NCI-H146 (cell line): ENCODE measurements around the gene CNP.
A peak's percentile ranks its signal among the peaks of the same experiment; 100 is the strongest.
"Not testable (repeated sequence)": the region's sequence is repeated elsewhere in the genome, so short reads cannot be mapped to it uniquely, and the experiment has no call there.

Experiments
- DNase-seq: peaks from one replicate; lab custom pipeline; 2025; lab: John Stamatoyannopoulos, UW

CNP gene

DNA sequence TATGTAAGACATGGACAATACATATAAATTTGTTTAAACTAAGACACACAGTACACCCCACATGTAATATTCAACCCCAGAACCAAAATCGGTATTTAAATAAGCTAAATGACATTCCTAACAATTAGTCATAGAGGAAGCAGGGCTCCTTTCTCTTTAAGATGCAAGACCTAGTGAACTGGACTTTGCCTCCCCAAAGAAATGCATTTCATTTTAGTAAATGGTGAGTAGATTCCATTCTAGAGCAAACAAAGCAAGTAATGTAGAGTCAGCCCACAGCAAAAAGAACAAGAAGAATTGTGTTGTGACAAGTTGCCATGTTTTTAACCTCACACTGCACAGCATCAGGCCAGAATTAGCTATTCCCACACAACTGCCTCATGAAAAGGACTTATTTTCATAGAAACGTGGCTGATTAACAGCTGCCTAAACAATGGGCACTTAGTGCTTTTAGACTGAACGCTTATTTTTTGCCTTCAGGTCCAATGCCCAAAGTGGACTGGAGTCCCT lies 36.3 kb downstream of the CNP start:
- no peak for DNase-seq

GRCh38 chr17:42005166-42005565 lies 38.6 kb downstream of the CNP start:
- DNase-seq = no peak

GRCh38 chr17:42009170-42009569 lies 42.6 kb downstream of the CNP start:
- no peak for DNase-seq

GRCh38 chr17:42010266-42010680 lies 43.7 kb downstream of the CNP start:
- DNase-seq = not testable (repeated sequence)

DNA sequence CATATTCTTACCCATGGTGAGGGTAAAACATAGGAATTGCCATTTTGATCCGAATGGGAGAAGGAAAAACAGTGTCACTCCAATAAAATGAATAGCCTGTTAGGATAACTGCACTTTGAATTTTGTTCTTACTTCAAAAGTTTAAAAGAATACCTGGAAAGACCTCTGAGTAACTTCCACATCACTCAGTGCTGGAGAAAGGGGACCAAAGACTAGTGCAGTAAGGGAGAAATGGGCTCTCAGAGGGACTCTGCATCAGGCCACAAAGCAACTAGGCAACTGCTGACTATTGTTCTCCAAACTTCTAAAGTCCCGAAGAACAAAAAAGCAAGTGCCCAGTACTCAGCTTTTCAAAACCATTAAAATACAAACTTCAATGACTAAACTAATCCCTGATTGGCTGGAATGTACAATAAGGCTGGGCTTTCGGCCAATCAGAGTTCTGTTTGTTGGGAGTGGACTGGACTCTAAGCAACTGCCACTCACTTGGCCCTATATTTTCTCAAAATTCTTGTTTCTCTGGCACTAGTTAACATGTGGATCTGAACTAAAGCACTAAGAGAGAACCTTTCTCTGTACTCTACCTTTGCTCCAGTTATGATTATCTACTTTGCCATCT lies 44.4 kb downstream of the CNP start:
- no peak for DNase-seq

- not testable (repeated sequence) for DNase-seq
These were observed 45.8 kb downstream of the CNP start for GRCh38 chr17:42012363-42012762.

GRCh38 chr17:42013740-42014139 lies 47.1 kb downstream of the CNP start:
- DNase-seq = not testable (repeated sequence)

GRCh38 chr17:42016411-42016831 lies 49.8 kb downstream of the CNP start:
- no peak for DNase-seq

DNA sequence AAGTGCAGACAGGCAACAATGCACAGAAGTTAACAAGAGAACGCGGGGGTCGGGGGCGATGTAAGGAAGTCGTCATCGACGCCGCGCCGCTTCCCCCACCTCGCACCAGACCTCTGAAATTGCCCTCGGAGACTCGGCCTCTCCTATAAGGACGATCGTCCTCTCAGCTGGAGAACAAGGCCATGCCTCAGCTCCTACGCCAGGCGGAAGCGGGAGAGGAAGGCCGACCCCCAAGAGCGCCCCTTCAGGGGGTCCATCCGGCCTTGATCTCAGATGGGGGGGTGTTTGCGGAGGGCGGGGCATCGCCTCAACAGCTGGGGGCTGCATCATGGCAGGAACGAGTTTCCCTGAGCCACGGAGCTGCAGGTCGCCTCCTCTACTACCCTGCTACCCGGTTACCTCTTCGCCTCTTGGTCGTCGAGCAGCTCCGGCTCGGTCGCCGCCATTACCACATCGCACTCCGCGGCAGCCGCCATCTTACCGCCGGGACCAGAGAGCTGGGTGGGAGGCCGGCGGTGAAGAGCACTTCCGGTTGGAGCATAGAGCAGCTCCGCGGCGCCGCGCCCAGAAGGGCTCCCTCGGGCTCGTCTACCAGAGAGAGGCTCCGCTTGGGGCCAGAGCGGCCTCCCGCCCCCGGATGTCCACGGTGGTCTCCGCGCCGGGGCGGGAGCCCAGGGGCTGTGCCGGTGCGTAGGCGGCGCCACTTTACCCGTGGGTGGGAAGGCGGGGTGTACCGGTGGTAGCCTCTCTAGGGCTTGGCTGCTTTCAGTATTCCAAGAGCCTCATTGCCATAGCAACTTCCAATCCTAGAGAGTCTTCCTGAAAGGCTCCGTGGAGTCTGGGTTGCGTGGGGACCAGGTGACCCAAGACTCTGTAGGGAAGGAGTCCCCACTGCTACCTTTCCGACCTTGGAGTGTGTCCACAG lies 50.6 kb downstream of the CNP start, which contains the start of gene DNAJC7:
TSS of gene DNAJC7 (minus strand) at position 499 of the 925 bp plus-strand sequence. CDS start at position 476, 23 bp downstream.
- DNase-seq = peak; percentile 94

DNA sequence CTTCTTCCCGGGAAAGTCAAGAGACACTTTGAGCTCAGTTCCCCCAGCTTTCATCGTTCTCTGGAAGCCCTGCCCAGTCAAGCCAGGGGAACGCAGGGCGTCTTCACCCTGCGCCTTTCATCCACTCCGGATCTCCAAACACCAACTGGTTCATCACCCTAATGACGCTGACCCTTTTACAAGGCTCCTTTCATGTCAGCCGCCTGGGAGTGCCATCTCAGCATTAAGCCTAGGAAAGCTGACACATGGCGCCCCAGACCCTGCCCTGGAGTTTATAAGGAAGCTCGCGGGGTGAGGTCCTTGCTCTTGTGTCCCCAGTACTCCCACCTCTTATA lies 51.2 kb downstream of the CNP start:
- no peak for DNase-seq

DNA sequence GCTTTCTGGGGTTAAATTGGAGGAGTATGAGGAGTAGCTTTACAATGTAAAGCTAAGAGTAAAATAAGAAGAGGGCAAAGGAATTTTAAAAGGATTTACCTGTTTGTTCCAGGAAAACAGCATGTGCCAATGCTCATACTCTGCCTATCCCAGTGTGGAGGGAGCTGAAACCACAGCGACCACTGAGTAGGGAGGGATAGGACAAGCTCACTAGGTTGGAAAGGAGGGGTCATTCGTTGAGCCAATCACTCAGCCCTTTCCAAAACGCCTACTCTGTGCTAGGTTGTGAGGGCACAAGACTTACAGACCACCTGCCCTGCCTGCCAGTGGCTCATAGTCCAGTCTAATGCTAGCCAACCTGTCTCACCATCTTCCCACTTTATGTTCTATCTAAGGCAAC lies 51.7 kb downstream of the CNP start:
- no peak for DNase-seq

- DNase-seq = no peak
These were observed 52.4 kb downstream of the CNP start for GRCh38 chr17:42018988-42019387.

DNA sequence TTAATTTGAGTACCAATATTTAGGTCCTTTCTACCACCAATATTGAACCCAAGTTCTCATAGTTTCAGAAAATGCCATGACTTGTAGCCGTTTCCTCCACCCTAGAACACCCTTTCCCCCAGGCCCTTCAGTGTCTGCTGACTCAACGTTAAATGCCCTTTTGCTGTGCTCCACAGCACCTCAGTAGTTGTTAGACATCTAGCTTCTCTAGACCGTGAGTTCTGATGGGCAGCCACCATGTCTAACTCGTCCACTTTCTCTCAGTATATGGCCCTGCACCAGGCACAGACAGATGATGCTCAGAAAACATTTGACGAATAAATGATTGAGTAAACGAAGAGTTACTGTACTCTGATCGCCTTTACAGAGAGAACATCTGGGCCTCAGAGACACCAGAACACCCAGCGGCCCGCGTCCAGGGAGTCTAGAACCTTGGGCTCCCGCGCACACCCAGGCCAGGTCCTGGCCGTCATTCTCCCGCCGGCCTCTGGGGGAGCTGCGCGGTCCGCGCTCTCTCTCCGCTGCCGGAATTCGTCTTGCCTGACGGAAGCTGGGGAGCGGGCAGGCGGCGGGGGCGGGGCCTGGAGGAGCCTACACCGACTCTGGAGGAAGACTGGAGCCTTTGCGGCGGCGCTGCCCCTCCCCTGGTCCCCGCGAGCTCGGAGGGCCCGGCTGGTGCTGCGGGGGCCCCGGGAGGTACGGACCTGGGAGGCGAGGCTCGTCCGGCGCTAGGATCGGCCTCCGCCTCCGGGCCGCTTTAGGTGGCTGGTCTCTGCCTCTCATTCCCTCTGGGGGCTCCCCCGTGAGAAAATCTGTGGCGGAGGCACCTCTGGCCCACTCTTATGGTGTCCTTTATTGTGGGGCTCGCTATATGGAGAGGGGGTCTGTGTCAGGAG lies 53.2 kb downstream of the CNP start, which contains the start of gene NKIRAS2:
TSS of gene NKIRAS2 (plus strand) at position 582 of the 896 bp plus-strand sequence. CDS start 1,488 bp downstream, outside the sequence.
- DNase-seq = peak; percentile 89

DNA sequence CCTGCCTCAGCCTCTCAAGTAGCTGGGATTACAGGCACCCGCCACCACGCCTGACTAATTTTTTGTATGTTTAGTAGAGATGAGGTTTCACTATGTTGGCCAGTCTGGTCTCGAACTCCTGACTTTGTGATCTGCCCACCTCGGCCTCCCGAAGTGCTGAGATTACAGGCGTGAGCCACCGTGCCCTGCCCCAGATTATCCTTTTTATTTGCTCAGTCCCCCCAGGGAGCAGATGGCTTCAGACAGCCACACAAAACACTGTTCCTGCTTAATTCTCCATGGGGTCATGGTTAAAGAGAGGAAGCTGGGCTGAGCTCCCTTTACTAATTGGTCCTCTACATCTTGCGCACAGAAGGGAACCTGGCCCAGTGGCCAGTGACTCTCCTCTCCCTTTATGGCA lies 54.2 kb downstream of the CNP start:
- peak; percentile 34 for DNase-seq

GRCh38 chr17:42023524-42024349 lies 57.1 kb downstream of the CNP start:
- no peak for DNase-seq

DNA sequence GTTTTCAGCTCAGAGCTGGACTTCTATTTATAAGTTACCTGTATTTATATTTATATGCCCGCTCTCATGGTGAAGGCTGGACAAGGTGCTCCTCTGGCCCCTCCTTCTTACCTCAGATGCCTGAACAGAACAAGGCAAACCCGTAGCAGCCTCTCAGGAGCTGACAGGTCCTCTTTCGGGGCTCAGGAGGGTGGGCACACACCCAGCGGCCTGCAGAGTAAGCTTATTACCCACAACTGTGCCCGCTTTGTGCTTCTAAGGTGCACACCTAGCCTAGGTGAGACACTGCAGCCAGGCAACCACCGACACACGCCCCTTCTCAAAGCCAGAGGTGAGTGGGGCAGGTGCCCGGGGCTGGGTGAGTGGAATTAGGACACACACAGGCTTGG lies 58.6 kb downstream of the CNP start:
- no peak for DNase-seq

- DNase-seq = no peak
These were observed 59.3 kb downstream of the CNP start for GRCh38 chr17:42025936-42026335.

- DNase-seq = no peak
These were observed 60.4 kb downstream of the CNP start for GRCh38 chr17:42026857-42027589.
